ENCODE data around the gene DNAH14.
"Not testable (repeated sequence)": the region's sequence is repeated elsewhere in the genome, so short reads cannot be mapped to it uniquely, and the experiment has no call there.

Gene DNAH14

DNA sequence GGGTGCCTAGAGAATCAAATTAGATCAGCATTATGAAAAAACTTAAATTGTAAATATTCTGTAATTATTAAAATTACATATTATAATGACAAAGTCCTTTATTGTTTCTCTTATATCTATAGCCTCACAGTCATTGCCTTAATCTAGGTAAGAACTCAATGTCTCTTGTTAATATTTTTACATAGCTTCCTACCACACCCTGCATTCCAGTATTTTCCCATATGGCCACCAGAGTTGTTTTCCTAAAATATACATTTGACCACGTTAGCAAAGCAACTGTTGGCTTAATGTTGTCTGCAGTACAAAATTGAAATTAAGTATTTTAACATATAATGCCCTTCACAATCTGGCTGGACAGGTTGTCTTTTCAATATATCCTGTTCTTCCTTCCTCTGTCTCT lies 230.3 kb downstream of the DNAH14 start:
- DNase-seq = no peak

DNA sequence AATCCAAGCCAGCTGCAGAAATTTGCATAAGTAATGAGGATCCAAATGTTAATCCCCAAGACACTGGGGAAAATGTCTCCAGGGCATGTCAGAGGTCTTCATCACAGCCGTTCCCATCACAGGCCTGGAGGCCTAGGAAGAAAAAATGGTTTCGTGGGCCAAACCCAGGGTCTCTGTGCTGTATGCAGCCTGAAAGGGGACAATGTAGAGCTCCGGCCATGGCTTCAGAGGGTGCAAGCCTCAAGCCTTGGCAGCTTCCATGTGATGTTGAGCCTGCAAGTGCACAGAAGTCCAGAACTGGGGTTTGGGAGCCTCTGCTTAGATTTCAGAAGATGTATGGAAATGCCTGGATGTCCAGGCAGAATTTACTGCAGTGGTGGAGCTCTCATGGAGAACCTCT lies 247.9 kb downstream of the DNAH14 start:
- DNase-seq = not testable (repeated sequence)

DNA sequence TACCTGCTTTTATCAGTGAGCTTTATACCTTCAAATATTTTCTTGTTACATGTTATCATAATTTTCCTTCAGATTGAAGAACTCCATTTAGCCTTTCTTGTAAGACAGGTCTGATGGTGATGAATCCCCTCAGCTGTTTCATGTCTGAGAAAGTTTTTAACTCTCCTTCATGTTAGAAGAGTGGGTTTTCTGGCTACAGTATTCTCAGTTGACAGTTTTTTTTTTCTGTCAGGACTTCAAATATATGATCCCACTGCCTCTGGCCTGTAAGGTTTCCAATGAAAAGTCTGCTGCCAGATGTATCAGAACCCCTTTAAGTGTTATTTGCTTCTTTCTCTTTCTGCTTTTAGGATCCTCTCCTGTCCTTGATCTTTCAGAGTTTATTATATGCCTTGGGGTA lies 250.2 kb downstream of the DNAH14 start:
- DNase-seq = no peak

DNA sequence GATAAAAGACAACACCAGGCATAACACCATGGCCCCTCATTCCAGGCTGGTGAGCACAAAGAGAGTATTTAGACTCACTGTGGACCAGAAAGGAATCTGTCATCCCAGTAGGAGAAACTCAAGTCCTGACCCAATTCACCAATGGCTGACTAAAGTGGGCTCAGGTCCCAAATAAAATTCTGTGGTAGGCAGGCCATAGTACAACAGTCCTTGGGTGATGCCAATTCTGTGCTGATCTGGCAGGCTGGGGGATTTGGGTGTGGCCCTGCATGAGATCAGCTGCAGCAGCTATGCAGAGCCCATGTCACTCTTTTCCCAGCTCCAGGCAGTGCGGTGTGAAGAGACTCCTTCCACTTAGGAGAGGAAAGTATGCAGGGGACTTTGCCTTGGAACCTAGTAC lies 253.2 kb downstream of the DNAH14 start:
- DNase-seq = no peak

DNA sequence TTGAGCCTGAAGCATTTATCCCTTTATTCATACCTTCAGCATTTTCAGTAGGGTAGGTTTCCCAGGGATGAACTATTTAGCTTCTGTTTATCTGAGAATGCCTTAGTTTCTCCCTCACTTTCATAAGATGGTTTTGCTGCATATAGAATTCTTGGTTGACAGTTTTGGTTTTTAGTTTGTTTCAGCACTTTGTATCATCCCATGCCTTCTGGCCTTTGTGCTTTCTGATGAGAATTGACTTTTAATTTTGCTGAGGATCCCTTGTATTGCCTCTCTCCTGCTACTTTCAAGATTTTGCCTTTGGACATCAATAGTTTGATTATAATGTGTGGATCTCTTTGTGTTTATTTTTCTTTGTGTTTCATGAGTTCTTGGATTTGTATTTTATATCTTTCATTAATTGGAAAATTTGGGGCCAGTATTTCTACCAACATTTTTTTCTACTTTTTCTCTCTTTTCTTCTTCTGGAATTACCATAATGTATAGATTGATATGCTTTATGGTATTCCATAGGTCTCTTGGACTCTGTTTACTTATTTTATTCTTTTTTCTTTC lies 261.8 kb downstream of the DNAH14 start:
- no peak for DNase-seq

DNA sequence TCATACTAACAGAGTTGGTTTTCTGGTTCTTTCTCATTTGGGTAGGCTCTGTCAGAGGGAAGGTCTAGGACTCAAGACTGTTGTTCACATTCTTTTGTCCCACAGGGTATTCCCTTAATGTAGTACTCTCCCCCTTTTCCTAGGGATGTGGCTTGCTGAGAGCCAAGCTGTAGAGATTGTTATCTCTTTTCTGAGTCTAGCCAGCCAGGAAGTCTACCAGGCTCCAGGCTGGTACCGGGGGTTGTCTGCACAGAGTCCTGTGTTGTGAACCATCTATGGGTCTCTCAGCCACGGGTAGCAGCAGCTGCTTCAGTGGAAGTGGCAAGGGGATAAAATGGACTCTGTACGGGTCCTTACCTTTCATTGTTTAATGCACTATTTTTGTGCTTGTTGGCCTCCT lies 272.0 kb downstream of the DNAH14 start:
- DNase-seq = peak; percentile 20

DNA sequence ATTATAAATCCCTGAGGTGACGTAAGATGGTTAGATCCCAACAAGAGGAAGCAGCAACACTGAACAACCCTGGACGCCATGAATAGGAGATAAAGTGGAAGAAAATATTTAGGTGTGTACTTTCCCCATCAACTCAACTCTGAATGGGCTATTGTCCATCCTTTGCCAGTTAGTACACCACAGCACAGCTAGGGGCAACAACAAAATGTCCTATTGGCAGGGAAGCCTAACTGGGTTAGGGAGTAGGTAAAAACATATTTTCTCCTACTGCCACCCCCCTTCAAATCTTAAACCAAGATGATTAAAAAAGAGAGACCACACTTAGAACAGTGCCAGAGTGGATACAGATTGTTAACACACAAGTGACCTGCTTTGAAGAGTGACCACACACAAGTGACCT lies 278.3 kb downstream of the DNAH14 start:
- DNase-seq = no peak

DNA sequence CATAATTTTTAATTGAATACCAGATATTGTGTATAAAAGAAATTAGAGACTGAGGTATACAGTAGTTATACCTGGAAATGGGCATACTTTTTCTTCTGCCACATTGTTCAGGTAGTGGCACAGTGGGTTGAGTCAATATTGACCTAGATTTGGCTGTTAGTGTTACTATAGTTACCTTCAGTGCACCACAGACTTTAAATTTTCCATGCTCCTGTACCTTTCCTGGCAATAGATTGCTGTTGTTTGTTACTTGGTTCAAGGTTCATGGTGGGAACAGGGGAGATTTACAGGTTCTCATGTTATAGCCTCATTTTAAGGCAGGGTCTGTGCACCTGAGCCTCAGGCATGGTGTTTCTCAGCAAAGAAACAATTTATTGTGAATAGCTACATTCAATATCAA lies 279.7 kb downstream of the DNAH14 start:
- DNase-seq = no peak

DNA sequence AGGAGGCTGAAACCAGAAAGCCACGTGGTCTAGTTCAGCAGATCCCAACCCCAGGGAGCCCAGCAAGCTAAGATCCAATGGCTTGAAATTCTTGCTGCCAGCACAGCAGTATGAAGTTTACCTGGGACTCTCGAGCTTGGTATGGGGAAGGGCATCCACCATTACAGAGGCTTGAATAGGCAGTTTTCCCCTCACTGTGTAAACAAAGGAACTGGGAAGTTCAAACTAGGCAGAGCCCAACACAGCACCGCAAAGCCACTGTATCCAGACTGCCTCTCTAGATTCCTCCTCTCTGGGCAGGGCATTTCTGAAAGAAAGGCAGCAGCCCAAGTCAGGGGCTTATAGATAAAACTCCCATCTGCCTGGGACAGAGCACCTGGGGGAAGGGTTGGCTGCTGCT lies 280.7 kb downstream of the DNAH14 start:
- DNase-seq = not testable (repeated sequence)

DNA sequence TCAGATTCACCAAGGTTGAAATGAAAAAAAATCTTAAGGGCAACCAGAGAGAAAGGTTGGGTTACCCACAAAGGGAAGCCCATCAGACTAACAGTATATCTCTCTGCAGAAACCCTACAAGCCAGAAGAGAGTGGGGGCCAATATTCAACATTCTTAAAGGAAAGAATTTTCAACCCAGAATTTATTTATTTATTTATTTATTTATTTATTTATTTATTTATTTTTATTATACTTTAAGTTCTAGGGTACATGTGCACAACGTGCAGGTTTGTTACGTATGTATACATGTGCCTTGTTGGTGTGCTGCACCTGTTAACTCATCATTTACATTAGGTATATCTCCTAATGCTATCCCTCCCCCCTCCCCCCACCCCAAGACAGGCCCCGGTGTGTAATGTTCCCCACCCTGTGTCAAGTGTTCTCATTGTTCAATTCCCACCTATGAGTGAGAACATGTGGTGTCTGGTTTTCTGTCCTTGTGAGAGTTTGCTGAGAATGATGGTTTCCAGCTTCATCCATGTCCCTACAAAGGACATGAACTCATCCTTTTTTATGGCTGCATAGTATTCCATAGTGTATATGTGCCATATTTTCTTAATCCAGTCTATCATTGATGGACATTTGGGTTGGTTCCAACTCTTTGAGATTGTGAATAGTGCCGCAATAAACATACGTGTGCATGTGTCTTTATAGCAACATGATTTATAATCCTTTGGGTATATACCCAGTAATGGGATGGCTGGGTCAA lies 282.4 kb downstream of the DNAH14 start:
- DNase-seq = not testable (repeated sequence)

DNA sequence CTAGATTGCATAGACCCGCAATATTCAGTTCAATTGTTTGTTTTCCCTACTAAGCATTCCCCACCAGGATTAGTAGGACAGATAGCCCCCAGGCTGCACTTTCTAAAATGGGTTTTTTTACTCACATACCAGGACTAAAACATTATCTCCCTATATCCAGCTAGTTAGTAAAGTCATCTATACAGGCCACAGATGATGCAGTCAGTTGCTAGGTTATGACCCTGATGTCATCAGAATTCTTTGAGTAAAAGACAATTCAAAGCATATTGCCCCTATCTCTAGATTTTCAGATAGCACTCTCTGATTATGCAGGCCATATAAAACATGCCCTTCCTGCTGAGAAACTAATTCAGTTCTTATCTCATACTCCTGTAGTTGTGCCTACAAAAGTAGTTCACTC lies 294.8 kb downstream of the DNAH14 start:
- DNase-seq = no peak

DNA sequence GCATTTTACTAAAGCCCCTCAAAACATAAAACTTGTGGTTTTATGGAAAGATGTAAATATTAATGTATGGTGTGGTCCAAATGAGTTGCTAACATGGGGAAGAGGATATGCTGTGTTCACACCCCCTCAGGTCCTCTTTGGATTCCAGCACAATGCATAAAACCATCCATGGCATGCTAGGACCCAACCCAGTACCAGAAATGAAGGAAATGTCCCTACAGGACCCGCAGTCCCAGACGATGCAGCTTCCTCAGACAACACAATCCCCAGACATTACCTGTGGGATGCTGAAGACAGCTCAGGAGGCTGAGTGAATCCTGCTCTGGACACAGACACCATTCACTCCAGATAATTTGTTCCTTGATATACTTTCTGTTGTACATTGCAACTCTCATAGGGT lies 296.2 kb downstream of the DNAH14 start:
- DNase-seq = no peak

DNA sequence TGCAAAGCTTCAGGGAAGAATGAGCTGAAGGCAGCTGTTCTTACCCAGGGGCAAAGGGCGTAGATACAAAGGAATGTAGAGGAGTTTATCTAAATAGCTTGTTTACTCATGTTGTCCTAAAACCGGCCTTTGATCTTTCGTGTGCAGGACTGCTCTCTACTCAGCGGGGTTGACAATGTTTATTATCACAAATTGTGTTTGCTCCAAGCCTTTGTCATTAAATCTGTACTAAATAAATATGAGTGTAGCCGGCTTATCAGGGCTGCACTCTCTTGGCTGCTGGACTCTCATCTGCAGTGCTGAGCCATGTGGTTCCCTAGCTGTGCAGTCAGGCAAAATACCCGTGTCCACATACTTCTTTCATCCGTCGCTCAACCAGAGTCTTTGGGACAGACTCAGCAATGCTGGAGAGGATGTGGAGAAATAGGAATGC lies 299.4 kb downstream of the DNAH14 start:
- DNase-seq = no peak

DNA sequence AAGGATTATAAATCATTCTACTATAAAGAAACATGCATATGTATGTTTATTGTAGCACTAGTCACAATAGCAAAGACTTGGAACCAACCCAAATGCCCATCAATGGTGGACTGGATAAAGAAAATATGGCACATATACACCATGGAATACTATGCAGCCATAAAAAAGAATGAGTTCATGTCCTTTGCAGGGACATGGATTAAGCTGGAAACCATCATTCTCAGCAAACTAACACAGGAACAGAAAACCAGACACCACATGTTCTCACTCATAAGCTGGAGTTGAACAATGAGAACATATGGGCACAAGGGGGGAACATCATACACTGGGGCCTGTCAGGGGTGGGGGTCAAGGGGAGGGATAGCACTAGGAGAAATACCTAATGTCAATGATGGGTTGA lies 300.0 kb downstream of the DNAH14 start:
- DNase-seq = not testable (repeated sequence)

DNA sequence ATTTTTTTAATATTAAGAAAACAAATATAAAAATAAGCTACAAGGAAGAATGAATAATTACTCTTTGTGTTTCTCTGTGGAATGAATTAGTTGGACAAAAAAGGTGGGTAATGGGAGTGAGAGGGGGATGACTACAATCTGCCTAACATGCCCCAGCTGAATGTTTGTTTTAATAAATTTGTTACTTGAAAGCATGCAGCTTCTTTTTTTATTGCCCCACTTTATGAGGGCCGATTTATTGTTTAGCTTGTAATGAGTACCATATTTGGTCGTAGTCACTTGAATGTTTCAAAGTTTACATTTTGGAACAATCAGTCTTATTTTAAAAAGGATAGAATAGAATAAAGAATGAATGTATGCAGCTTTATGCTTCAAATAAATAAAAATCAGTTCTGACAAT lies 301.0 kb downstream of the DNAH14 start:
- DNase-seq = no peak

DNA sequence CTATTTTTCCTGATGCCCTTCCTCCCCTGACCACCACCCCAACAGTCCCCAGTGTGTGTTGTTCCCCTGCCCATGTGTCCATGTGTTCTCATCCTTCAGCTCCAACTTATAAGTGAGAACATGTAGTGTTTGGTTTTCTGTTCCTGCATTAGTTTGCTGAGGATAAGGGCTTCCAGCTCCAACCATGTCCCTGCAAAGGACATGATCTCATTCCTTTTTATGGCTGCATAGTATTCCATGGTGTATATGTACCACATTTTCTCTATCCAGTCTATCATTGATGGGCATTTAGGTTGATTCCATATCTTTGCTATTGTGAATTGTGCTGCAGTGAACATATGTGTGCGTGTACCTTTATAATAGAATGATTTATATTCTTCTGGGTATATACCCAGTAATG lies 303.5 kb downstream of the DNAH14 start:
- not testable (repeated sequence) for DNase-seq

DNA sequence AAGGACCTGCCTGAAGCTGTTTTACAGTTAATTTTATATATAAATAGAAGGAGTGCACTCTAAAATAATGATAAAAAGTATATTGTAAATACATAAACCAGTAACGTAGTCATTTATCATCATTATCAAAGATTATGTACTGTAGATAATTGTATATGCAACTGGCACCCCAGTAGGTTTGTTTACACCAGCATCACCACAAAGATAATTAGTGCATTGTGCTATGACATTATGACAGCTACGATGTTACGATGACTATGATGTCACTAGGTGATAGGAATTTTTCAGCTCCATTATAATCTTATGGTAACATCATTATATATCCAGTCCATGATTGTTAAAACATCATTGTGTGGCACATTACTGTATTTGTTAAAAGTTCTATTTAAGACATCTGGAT lies 313.1 kb downstream of the DNAH14 start:
- DNase-seq = no peak

DNA sequence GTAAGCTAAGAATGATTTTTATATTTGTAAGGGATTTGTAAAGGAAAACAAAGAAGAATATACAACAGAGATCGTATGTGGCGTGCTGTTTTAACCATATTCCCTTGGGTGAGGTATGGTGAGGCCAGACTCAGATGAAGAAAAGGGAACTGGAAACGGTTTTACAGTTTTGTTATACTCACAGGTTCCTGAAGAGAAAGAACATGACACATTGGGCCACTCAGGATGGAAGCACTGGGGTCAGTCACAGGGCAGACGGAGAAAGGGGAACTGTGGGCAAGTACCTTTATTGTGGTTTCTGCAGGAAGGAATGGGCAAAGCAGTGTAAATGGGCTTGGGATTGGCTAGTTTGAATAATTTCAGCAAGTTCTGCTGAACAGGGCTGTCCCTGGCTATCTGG lies 321.0 kb downstream of the DNAH14 start:
- no peak for DNase-seq

DNA sequence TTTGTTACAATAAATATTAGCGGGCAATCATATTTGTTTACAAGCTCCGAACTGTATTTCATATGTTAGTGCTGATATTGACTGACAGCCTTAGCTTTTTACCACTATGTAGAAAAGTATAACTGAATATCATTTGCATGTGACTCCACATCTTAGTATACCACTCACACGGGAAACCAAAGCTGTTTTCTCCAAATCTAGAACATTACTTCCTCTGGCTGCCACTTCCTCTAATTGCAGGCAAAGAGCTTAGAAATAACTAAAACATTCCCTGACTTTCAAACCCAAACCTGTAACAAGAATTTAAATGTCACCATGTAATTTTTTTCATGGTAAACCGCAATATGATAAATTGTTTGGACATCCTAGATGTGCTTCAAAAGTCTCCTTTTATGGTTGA lies 323.7 kb downstream of the DNAH14 start:
- DNase-seq = no peak

DNA sequence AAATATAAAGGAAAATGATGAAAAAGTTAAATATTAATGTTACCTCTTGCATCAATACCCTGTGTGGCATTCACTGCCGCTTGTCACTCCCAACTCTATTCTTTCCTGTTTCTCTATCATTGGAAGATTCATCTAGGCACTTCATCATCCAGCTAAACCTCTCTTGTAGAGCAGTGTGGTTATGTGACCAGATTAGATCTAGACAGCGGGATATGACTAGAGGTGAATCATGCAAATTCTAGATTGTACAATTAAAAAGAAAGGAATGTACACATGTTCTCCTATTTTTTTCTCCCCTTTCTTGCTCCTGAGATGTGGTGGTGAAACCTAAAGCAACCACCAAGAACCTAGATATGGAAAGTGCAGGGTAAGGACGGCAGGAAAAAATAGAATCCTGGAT lies 324.3 kb downstream of the DNAH14 start:
- no peak for DNase-seq

DNA sequence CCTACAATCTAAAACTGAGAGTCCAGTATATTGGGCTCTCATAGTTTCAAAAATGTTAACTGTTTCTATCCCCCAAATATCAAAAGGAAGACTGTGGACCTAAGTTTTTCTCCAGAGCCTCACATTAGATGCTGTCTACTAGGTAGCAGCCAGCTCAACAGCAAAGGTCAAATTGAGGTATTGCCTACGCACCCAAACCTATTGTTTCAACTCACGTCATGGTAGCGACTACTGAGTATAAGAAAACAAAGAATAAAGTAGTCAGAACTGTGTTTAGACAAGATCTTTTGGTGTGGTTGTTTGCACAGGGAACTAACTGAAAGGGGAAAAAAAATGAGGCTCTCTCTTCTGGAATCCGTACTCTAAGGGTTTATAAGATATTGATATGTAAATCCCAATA lies 325.2 kb downstream of the DNAH14 start:
- DNase-seq = no peak

DNA sequence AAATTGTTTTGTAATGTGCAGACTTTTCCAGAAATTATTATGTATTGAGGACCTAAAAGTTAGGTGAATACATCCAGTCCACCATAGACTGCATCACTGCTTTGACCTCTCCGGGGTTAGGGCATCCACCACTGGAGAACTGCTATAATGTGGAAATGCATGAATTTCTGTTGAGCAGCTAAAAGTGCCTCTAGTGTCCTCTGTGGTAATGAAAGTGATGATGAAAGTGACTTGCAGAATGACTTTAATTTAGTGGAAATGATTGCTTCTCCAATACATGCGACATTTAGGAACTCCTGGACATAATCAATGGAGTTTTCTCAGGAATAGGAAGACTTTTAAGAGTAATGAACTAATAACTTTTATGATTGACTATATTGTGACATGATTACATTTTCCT lies 327.6 kb downstream of the DNAH14 start:
- no peak for DNase-seq

DNA sequence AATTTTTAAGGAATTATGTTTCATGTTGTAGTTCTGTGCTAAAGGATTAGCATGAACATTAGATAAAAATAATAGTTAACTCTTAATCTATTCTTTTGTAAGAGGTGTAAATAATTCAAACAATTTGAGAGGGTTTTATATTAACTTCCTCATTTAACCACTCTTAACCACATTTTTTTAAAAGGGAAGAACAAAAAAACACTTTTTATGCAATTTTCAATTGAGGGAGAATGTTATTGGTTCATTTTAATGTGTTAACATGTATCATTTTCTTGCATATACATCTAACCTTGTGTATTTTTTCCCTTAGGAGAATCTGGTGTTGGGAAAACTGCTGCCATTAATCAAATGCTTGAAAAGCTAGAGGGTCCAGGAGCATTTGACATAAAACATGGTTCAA lies 329.3 kb downstream of the DNAH14 start:
- DNase-seq = no peak

DNA sequence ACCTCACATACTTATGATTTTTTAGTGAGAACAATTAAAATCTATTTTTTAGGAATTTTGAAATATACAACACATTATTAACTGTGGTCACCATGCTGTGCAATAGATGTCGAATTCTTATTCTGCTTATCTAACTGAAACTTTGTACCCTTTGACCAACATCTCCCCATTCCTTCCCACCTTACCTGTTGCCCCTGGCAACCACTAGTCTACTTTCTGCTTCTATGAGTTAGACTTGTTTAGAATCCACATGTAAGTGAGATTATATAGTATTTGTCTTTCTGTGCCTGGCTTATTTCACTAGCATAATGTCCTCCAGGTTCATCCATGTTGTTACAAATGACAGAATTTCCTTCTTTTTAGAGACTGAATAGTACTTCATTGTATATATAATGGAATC lies 330.1 kb downstream of the DNAH14 start:
- DNase-seq = no peak

DNA sequence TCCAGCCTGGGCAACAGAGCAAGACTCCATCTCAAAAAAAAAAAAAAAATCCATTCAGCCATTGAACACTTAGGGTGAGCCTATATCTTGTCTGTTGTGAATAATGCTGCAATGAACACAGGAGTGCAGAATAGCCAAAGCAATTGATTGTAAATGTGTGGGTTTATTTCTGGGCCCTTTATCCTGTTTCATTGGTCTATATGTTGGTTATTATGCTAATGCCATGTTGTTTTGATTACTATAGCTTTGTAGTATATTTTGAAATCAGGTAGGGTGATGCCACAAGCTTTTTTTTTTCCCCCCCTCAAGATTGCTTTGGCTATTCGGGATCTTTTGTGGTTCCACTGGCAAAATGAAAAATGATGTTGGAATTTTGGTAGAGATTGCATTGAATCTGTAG lies 330.8 kb downstream of the DNAH14 start:
- no peak for DNase-seq
